Suprapubic skin (tissue), 4 donors: ENCODE results near the gene LGI1. TPM values are rescaled to one million over a fixed set of nuclear protein-coding genes. Genes with fewer than 3 reads are reported as not detected.

Experiments used
- DNase-seq, 2 donors: peaks; one replicate each; pipeline ENCODE4 v3.0.0-alpha.2; 2019; ENCODE audit warnings: low spot score in 2 of 2
- H3K27ac ChIP-seq: fragments of 200-600 bp; sonication (generic); one replicate; pipeline ENCODE4 v1.5.1; 2019
- H3K27me3 ChIP-seq: fragments of 200-600 bp; sonication (generic); one replicate; pipeline ENCODE4 v1.5.1; 2019
- H3K36me3 ChIP-seq: fragments of 200-600 bp; sonication (generic); one replicate; pipeline ENCODE4 v1.5.1; 2019
- H3K4me1 ChIP-seq: fragments of 200-600 bp; sonication (generic); one replicate; pipeline ENCODE4 v1.5.1; 2019
- H3K4me3 ChIP-seq: fragments of 200-600 bp; sonication (generic); one replicate; pipeline ENCODE4 v1.5.1; 2019; ENCODE audit warnings: mild to moderate bottlenecking
- H3K9me3 ChIP-seq: fragments of 200-600 bp; sonication (generic); one replicate; pipeline ENCODE4 v1.5.1; 2019
- EP300 ChIP-seq: sonication (generic); formaldehyde crosslinking; IDR thresholded peaks from one replicate; pipeline ENCODE4 v1.6.1; 2017; ENCODE audit warnings: antibody characterized with exemption
- POLR2A ChIP-seq, 2 donors: fragments of 450-650 bp; IDR thresholded peaks; one replicate each; pipeline ENCODE4 v1.6.1; 2017; ENCODE audit warnings: antibody characterized with exemption in 2 of 2, mild to moderate bottlenecking in 2 of 2, moderate library complexity in 2 of 2
- POLR2AphosphoS5 ChIP-seq, 3 donors: sonication (generic); formaldehyde crosslinking; IDR thresholded peaks; one replicate each; pipeline ENCODE4 v1.6.1; 2017; ENCODE audit warnings: antibody characterized with exemption in 3 of 3
- WGBS: methylation state at CpG from one replicate; pipeline ENCODE4 v1.1.5; 2018; 5-methylcytosine and 5-hydroxymethylcytosine counted together
- total RNA-seq, 4 donors: library from RNA; depleted of rRNA; stranded (reverse); fragments of >200 nt; gene quantifications; one replicate each; pipeline ENCODE4 v1.1.0, GENCODE V29; 2016
- TF ChIP-seq, protein P1 (sequence below), 2 donors: fragments of 200-600 bp in 1 of 2; fragments of 450-650 bp in 1 of 2; sonication (generic) in 1 of 2; IDR thresholded peaks; one replicate each; pipeline ENCODE4 v1.5.1; 2016 to 2019; ENCODE audit warnings: antibody characterized with exemption in 2 of 2, mild to moderate bottlenecking in 1 of 2, moderate library complexity in 1 of 2

Gene LGI1
- total RNA-seq, 4 donors from 2014 or later, result not detected

DNA sequence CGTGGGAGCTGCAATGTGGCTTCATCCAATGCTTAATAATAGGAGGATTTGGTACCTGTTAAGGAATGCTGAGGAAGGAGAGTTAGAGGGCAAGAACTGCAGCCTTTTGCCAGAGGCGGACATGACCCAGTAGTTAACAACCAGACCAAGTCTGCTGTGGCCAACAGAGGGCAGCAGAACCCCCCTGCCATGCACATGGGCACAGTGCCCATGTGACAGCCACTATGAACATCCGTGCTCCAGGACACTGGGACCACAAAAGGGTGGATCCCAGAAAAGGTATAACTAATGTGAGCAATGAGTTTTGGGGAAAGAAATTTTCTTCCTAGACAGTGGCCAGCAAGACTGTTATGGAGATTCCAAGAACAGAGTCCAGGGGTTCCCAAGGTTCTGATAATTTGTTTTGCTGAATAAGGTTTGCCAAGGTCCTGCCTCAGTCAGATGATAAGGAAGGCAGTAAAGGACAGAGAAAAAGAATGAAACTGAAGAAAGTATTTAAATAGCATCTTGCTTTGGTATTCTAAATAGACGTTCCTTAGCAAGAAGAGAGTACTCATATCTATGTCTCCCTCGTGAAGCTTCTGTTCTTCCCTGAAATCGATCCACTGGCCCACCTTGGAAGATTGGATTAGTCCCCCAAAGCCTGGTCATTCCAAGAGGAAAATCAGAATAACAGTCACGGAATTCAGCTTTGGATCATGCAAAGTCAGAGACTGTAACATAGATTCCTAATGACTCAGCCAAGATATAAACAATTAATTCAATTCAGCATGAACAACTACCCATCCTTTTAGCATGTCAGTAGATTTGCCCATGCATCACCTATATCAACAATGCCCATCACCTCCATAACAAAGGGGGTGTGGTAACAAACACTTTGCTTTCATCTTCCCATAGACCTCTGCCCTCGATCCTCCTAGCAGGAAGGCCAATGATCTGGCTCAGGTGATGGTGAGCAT, 56.0 kb downstream of the LGI1 start:
- Histone ChIP-seq H3K4me3 (no peak overlapping the region), H3K27me3 (peaks cover 7% of the 10 kb centered on the region), H3K9me3 (no peaks in the 10 kb centered on the region), H3K36me3 (no peaks in the 10 kb centered on the region), H3K27ac (no peak overlapping the region), H3K4me1 (no peaks in the 10 kb centered on the region)
- no peak for TF ChIP-seq EP300
- TF ChIP-seq, protein P1, sequence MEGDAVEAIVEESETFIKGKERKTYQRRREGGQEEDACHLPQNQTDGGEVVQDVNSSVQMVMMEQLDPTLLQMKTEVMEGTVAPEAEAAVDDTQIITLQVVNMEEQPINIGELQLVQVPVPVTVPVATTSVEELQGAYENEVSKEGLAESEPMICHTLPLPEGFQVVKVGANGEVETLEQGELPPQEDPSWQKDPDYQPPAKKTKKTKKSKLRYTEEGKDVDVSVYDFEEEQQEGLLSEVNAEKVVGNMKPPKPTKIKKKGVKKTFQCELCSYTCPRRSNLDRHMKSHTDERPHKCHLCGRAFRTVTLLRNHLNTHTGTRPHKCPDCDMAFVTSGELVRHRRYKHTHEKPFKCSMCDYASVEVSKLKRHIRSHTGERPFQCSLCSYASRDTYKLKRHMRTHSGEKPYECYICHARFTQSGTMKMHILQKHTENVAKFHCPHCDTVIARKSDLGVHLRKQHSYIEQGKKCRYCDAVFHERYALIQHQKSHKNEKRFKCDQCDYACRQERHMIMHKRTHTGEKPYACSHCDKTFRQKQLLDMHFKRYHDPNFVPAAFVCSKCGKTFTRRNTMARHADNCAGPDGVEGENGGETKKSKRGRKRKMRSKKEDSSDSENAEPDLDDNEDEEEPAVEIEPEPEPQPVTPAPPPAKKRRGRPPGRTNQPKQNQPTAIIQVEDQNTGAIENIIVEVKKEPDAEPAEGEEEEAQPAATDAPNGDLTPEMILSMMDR (IDR thresholded peaks at IDR 0.05), result peak in 1 of 2 donors; percentile 46
- TF ChIP-seq POLR2AphosphoS5 (IDR thresholded peaks at IDR 0.05), result no peak
- WGBS, result 65% methylated on average over 8 of the region's 8 CpGs
- no peak for DNase-seq

DNA sequence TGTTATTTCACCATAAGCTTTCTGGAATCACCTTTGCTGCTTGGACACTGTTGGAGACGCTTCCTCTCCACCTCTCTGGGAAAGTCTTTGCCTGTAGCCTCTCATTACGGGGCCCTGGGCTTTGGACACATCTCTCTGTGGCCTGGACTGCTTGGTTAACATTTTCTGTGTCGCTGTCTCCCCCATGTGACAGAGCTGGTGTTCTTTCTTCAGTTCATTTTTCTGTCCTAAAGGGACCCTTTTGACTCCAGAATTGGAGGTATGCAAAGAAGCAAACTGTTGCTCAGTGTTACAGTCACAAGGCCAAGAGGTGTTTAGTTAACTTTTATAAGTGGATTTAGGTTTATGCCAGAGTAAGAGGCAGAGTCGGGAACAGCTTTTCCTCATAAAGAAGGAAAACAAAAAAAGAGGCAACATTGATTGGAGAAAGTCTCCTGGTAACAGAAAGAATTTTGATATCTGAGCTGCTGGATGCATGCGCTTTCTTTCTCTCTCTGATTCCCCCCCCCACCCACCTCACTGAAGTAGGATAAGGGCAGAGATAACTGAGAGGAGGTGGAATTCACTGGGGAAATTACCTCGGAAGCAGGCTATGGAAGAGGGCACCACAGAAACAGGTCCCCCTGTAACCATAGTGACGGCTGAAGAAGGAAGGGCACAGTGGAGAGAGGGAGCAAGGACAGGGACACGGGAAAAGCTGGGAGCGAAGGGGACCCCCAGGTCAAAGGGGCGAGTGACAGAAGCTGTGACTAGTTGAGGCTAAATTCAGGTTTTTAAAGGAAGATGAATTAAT, 57.8 kb downstream of the LGI1 start:
- no peak for DNase-seq
- TF ChIP-seq, protein P1 (IDR thresholded peaks at IDR 0.05), result no peak
- TF ChIP-seq EP300 (no peak), POLR2A (IDR thresholded peaks at IDR 0.05) (no peak), POLR2AphosphoS5 (IDR thresholded peaks at IDR 0.05) (no peak)
- no peaks in the 10 kb centered on the region for H3K9me3 ChIP-seq
- H3K36me3 ChIP-seq, result no peaks in the 10 kb centered on the region
- no peaks in the 10 kb centered on the region for H3K4me1 ChIP-seq
- no peak overlapping the region for H3K4me3 ChIP-seq
- H3K27me3 ChIP-seq, result peaks cover 17% of the 10 kb centered on the region
- no peak overlapping the region for H3K27ac ChIP-seq
- 39% methylated on average over 10 of the region's 10 CpGs for WGBS

DNA sequence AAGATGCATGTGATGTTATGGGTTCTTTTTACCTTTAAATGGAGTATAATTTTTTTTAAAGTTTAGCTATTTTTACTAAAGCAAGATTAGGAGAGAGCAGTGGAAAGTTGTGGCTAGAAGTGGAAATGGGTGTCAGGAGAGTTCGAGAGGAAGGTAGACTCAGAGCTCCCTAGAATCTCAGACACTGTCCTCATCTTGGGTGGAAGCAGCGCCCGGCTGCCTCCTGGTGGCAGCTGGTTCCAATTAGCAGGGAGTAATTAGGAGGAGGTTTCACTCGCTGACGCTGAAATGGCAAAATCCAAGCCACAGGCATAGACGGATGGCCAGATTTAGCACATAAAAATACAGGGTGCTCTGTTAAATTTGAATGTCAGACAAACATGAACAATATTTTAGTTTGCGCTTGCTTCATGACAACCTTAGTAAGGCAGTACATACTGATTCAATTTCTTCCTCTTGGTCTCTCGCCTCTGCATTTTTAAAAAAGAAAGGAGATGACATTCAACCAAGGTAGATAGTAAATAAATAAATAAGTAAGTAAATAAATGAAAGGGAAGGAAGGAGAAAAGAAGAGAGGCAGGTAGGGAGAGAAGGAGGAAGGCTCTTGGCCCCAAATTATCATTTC, 58.5 kb downstream of the LGI1 start:
- DNase-seq, result peak in 1 of 2 donors; percentile 63
- Histone ChIP-seq H3K27ac (no peak overlapping the region), H3K4me3 (no peak overlapping the region)

DNA sequence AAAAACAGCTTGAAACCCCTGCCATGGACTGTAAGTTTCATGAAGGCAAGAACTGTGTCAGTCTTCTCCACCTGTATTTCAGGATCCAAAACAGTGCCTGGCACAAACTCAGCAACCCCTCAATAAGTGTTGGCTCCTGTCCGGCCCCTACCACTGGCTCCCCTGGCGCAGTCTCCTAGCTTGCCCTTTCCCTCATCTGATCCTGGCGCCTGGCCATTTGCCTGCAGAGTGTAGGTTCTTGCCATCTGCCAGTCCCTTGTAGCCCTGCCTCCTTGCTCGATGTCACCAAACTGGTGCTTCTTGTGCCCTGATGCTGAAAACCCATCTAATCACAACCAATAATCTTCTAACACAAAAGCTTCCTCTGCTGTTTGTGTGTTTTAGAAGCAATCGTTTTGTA, 60.4 kb downstream of the LGI1 start:
- WGBS, result 76% methylated on average over 5 of the region's 5 CpGs
- Histone ChIP-seq H3K4me3 (no peak overlapping the region), H3K9me3 (no peaks in the 10 kb centered on the region), H3K4me1 (no peaks in the 10 kb centered on the region), H3K27ac (no peak overlapping the region), H3K36me3 (no peaks in the 10 kb centered on the region), H3K27me3 (peaks cover 18% of the 10 kb centered on the region)
- no peak for DNase-seq
- TF ChIP-seq, protein P1 (IDR thresholded peaks at IDR 0.05), result no peak
- TF ChIP-seq EP300 (no peak), POLR2AphosphoS5 (IDR thresholded peaks at IDR 0.05) (no peak), POLR2A (IDR thresholded peaks at IDR 0.05) (no peak)

More for the DNA sequence above, 58.5 kb downstream of the LGI1 start:
- peaks cover 18% of the 10 kb centered on the region for H3K27me3 ChIP-seq
- no peaks in the 10 kb centered on the region for H3K9me3 ChIP-seq
- 13% methylated on average over 8 of the region's 8 CpGs for WGBS
- H3K4me1 ChIP-seq, result no peaks in the 10 kb centered on the region
- TF ChIP-seq EP300, result no peak
- TF ChIP-seq, protein P1 (IDR thresholded peaks at IDR 0.05), result peak; percentile 26 to 53
- no peaks in the 10 kb centered on the region for H3K36me3 ChIP-seq
